HG03442 (cell line): ENCODE results near the gene SLAMF6.
"Not testable (repeated sequence)": the region's sequence is repeated elsewhere in the genome, so short reads cannot be mapped to it uniquely, and the experiment has no call there.

Experiments
- ATAC-seq: cut with Tn5 transposase; IDR thresholded peaks from one replicate; pipeline ENCODE4 v1.9.1; 2021; ENCODE audit warnings: mild to moderate bottlenecking, moderate library complexity; ENCODE audit not compliant: unreplicated experiment

The SLAMF6 gene

GRCh38 chr1:160515908-160516307 lies 7.1 kb downstream of the SLAMF6 start:
- ATAC-seq: not testable (repeated sequence)

- ATAC-seq: no peak
Observed at GRCh38 chr1:160504651-160505050, 18.4 kb downstream of the SLAMF6 start.

- no peak for ATAC-seq
Observed at GRCh38 chr1:160503087-160503486, 20.0 kb downstream of the SLAMF6 start.

GRCh38 chr1:160500321-160500990 lies 22.6 kb downstream of the SLAMF6 start:
- no peak for ATAC-seq

GRCh38 chr1:160499631-160500030 lies 23.4 kb downstream of the SLAMF6 start:
- no peak for ATAC-seq

GRCh38 chr1:160498301-160499065 lies 24.6 kb downstream of the SLAMF6 start:
- ATAC-seq: not testable (repeated sequence)

GRCh38 chr1:160496334-160496733 lies 26.7 kb downstream of the SLAMF6 start:
- ATAC-seq: no peak

GRCh38 chr1:160494620-160495019 lies 28.4 kb downstream of the SLAMF6 start:
- no peak for ATAC-seq

- ATAC-seq: no peak
Observed at GRCh38 chr1:160492617-160493016, 30.4 kb downstream of the SLAMF6 start.

- ATAC-seq: no peak
Observed at GRCh38 chr1:160491981-160492380, 31.1 kb downstream of the SLAMF6 start.

GRCh38 chr1:160491017-160491416 lies 32.0 kb downstream of the SLAMF6 start:
- ATAC-seq: no peak

GRCh38 chr1:160489513-160490261 lies 33.4 kb downstream of the SLAMF6 start:
- ATAC-seq: no peak

GRCh38 chr1:160488347-160489058 lies 34.6 kb downstream of the SLAMF6 start:
- no peak for ATAC-seq

GRCh38 chr1:160486453-160486852 lies 36.6 kb downstream of the SLAMF6 start:
- ATAC-seq: no peak

- no peak for ATAC-seq
Observed at GRCh38 chr1:160483505-160484185, 39.4 kb downstream of the SLAMF6 start.

- ATAC-seq: no peak
Observed at GRCh38 chr1:160481979-160482596, 41.0 kb downstream of the SLAMF6 start.

GRCh38 chr1:160480781-160481180 lies 42.3 kb downstream of the SLAMF6 start:
- not testable (repeated sequence) for ATAC-seq

GRCh38 chr1:160479091-160479490 lies 44.0 kb downstream of the SLAMF6 start:
- ATAC-seq: not testable (repeated sequence)

- ATAC-seq: peak; percentile 69
Observed at GRCh38 chr1:160474392-160475242, 48.4 kb downstream of the SLAMF6 start.
